HTR-8/SVneo (cell line): ENCODE results near the gene RARG.
A peak's percentile ranks its signal among the peaks of the same experiment; 100 is the strongest.

Experiments
- DNase-seq: peaks from one replicate; pipeline ENCODE4 v3.0.0; 2011; ENCODE audit warnings: low spot score, mixed read lengths; ENCODE audit not compliant: insufficient read length
- FAIRE-seq: peaks from 2 replicates; lab custom pipeline; 2011; peaks lifted over from hg19 to GRCh38; lab: Jason Lieb, UNC

RARG gene

GRCh38 chr12:53231921-53232645 lies at the start of gene RARG:
Gene RARG (minus strand): TSS chr12:53232209. CDS start chr12:53227545, 4,664 bp downstream.
- DNase-seq (peak; percentile 87), FAIRE-seq (no peak)

GRCh38 chr12:53279888-53280498 lies 48.0 kb upstream of the RARG start:
- FAIRE-seq, result no peak

GRCh38 chr12:53279283-53279869 lies 47.4 kb upstream of the RARG start:
- DNase-seq (no peak), FAIRE-seq (no peak)

More at GRCh38 chr12:53279888-53280498, 48.0 kb upstream of the RARG start:
- no peak for DNase-seq

GRCh38 chr12:53277981-53278380 lies 46.0 kb upstream of the RARG start:
- no peak for DNase-seq

GRCh38 chr12:53276511-53276910 lies 44.5 kb upstream of the RARG start:
- DNase-seq (no peak), FAIRE-seq (no peak)

More at GRCh38 chr12:53277981-53278380, 46.0 kb upstream of the RARG start:
- FAIRE-seq, result no peak

- no peak for DNase-seq
- FAIRE-seq, result no peak
These were observed 42.4 kb upstream of the RARG start for GRCh38 chr12:53274445-53274844.

GRCh38 chr12:53268630-53269562 lies 36.9 kb upstream of the RARG start:
- FAIRE-seq, result no peak
- DNase-seq, result no peak

- FAIRE-seq, result peak; percentile 60
These were observed 36.1 kb upstream of the RARG start, which contains the start of gene ESPL1 for GRCh38 chr12:53267999-53268629. Gene ESPL1 (plus strand): TSS chr12:53268299. CDS start chr12:53268767, 468 bp downstream.

GRCh38 chr12:53267306-53267998 lies 35.4 kb upstream of the RARG start:
- no peak for DNase-seq
- no peak for FAIRE-seq

More at GRCh38 chr12:53267999-53268629, 36.1 kb upstream of the RARG start, which contains the start of gene ESPL1:
- peak; percentile 90 for DNase-seq

- FAIRE-seq, result no peak
- DNase-seq, result no peak
These were observed 33.8 kb upstream of the RARG start for GRCh38 chr12:53265783-53266182.

- DNase-seq (no peak), FAIRE-seq (no peak)
These were observed 27.9 kb upstream of the RARG start for GRCh38 chr12:53259891-53260290.

GRCh38 chr12:53258541-53259539 lies 26.8 kb upstream of the RARG start:
- FAIRE-seq, result no peak
- DNase-seq, result no peak

GRCh38 chr12:53255996-53256395 lies 24.0 kb upstream of the RARG start:
- DNase-seq, result no peak

GRCh38 chr12:53254816-53255545 lies 23.0 kb upstream of the RARG start:
- FAIRE-seq, result no peak
- no peak for DNase-seq

More at GRCh38 chr12:53255996-53256395, 24.0 kb upstream of the RARG start:
- no peak for FAIRE-seq

- FAIRE-seq (no peak), DNase-seq (no peak)
These were observed 21.3 kb upstream of the RARG start for GRCh38 chr12:53253298-53253697.

GRCh38 chr12:53252349-53252916 lies 20.4 kb upstream of the RARG start:
- DNase-seq (no peak), FAIRE-seq (no peak)
